H1 (cell line): ENCODE data around the gene OBP2B. TPM values are rescaled to one million over a fixed set of nuclear protein-coding genes. Genes with fewer than 3 reads are reported as not detected.

ENCODE experiments used
- CREB1 ChIP-seq: IDR thresholded peaks from 2 replicates; pipeline ENCODE4 v1.6.1; 2012; ENCODE audit warnings: inconsistent platforms
- KDM1A ChIP-seq: fragments of 200-600, 300-600 bp; sonication (generic); IDR thresholded peaks from 2 replicates; pipeline ENCODE4 v1.7.1; 2016; ENCODE audit warnings: mild to moderate bottlenecking, low read length, borderline replicate concordance
- TAF7 ChIP-seq: optimal IDR thresholded peaks from 2 replicates; pipeline ENCODE3; 2011; ENCODE audit warnings: low read depth, mild to moderate bottlenecking, inconsistent platforms, low read length, moderate library complexity, borderline replicate concordance
- TEAD4 ChIP-seq: IDR thresholded peaks from 2 replicates; pipeline ENCODE4 v1.6.1; 2012; ENCODE audit warnings: low read depth, low read length, inconsistent platforms, mixed read lengths
- polyA plus RNA-seq, 7 experiments: library from polyadenylated mRNA; depleted of rRNA in 3 of 7; stranded (reverse) in 5 of 7; unstranded in 2 of 7; fragments of >200 nt in 5 of 7; fragments of 200-250 nt in 2 of 7; gene quantifications; 1 replicate in 5 of 7; 2 replicates in 1 of 7; 4 replicates in 1 of 7; pipeline versions ENCODE4 v1.2.1 to v1.2.3, GENCODE V29; 2011 to 2013; ENCODE audit warnings: missing spikeins in 2 of 7, mixed read lengths in 2 of 7
- total RNA-seq: library from RNA; stranded (reverse); fragmentation: NEBNext Ultra II Directional; extraction: Animal tissue kit (Norgen Biotek cat#: 25700); gene quantifications from 2 replicates; pipeline ENCODE4 v1.2.1, GENCODE V29; 2021

OBP2B gene
- total and polyA plus RNA-seq, 2 of the 8 experiments (the other 6 are each of a cell fraction or from before 2014, with no cell fraction given), result not detected

DNA sequence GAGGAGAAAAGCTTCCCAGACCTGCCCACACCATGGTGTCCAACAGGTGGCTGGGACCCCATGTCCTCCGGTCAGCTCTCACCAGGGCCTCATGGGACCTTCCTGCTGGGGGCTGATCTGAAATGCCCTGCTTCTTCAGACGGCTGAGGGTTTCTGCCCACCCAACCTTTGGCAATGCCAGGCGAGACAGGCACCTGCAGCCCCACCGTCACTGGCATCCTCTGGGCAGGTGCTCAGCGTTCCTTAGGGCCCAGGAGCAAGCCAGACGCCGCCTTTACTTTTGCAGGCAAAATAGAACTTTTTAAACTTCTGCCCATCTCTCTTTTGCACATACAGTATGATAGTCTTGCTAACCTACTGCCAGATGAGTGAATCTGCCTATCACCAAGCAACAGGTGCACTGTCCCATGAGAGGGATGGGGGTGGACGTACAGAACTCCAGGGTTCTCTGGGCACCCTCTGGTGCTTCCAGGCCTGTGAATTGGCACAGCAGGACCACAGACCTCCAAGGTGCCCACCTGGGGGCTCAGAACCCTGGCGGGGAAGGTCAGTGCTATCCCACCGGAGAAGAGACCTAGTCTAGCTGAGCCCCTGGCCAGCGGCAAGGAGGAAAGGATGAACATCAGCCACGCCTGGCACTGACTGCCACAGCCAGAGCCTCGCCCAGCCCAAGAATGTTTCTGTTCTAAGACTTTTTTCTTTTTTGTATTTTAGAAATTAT is 7.5 kb downstream of the OBP2B start (continued):
- TF ChIP-seq CREB1 (no peak), TEAD4 (no peak), KDM1A (no peak), TAF7 (no peak)
